PFSK-1 (cell line): ENCODE measurements around the gene GFOD1.

Experiments used
- POLR2AphosphoS5 ChIP-seq: IDR thresholded peaks from 2 replicates; pipeline ENCODE4 v1.6.1; 2012; ENCODE audit warnings: low read depth, mild to moderate bottlenecking, control low read depth, low read length, moderate library complexity
- REST ChIP-seq, 2 experiments: IDR thresholded peaks; 2 replicates each; pipeline versions ENCODE4 v1.6.1 to v1.8.0; 2011 to 2012; ENCODE audit warnings: low read depth in 2 of 2, low read length in 2 of 2, control low read depth in 1 of 2, inconsistent platforms in 1 of 2, mild to moderate bottlenecking in 1 of 2, moderate library complexity in 1 of 2; ENCODE audit not compliant: insufficient read depth in 1 of 2
- SIN3A ChIP-seq: IDR thresholded peaks from 2 replicates; pipeline ENCODE4 v1.6.1; 2012; ENCODE audit warnings: mild to moderate bottlenecking, low read length, moderate library complexity, borderline replicate concordance; ENCODE audit not compliant: insufficient read depth
- TAF1 ChIP-seq: IDR thresholded peaks from 2 replicates; pipeline ENCODE4 v1.6.1; 2012; ENCODE audit warnings: low read length, control low read depth, borderline replicate concordance; ENCODE audit not compliant: insufficient read depth

- TF ChIP-seq POLR2AphosphoS5: no peak
- TF ChIP-seq SIN3A: no peak
- no peak for TF ChIP-seq REST (IDR thresholded peaks at IDR 0.05; ENCODE audit: insufficient read depth in 1 of 2, low read depth in 2 of 2, low read length in 2 of 2)
- no peak for TF ChIP-seq TAF1
These were observed 126.5 kb downstream of the GFOD1 start for GRCh38 chr6:13360671-13361540.
